ENCODE measurements around the gene NABP1. TPM values are rescaled to one million over a fixed set of nuclear protein-coding genes. Genes with fewer than 3 reads are reported as not detected.
A peak's percentile ranks its signal among the peaks of the same experiment; 100 is the strongest.

The NABP1 gene
- polyA plus RNA-seq, 1 donor (not counting 4 experiments of a cell fraction or from before 2014, with no cell fraction given) = 29.3 TPM

DNA sequence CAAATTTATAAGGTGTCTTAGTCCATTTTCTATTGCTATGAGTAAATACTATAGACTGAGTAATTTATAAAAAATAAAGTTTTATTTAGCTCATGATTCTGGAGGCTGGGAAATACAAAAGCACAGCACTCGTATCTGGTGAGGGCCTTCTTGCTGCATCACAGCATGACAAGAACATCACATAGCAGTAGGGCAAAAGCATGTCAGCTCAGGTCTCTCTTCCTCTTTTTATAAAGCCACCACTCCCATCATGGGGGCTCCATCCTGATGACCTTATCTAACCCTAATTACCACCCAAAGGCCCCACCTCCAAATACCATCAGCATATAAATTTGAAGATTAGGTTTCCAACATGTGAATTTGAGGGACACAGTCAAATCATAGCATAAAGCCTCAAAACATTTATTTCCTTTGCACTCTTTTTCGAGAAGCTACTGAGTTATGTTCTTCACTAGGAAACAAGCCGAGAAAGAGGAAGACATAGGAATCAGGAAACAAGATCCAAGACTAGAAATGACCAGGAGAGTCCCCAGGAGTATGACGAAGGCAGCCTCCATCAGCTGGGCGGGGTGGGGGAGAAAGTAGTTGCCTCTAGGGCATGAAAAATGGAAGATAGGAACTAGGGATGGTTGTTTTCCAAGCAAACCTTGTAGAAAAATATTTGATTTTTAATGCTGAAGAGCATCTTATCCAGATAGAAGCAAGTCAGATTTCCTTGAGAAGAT, 24.1 kb upstream of the NABP1 start:
- dilution Hi-C loops (cut with MboI; ENCODE audit: extremely low pct_ligation_motif_present, low sequenced_read_pairs) = no loop called here
- Histone ChIP-seq H3K4me2 (ENCODE audit: control insufficient read depth, extremely low read depth, insufficient read depth, low read depth, low read length) (no peak overlapping the region), H3K27me3 (ENCODE audit: control insufficient read depth, extremely low read depth, insufficient read depth, low read length) (no peaks in the 10 kb centered on the region), H2AFZ (ENCODE audit: control insufficient read depth, low read length) (no peak overlapping the region), H3K4me3 (ENCODE audit: control insufficient read depth in 2 of 3, extremely low read depth in 1 of 3, insufficient read depth in 2 of 3, low read depth in 1 of 3, low read length in 3 of 3) (no peak overlapping the region), H4K20me1 (ENCODE audit: control insufficient read depth, extremely low read depth, insufficient read depth, low read length) (no peaks in the 10 kb centered on the region), H3K9me3 (ENCODE audit: control insufficient read depth, low read depth, low read length) (no peaks in the 10 kb centered on the region), H3K27ac (ENCODE audit: control insufficient read depth, insufficient read depth, low read length) (no peak overlapping the region), H3K9ac (ENCODE audit: control insufficient read depth, extremely low read depth, insufficient read depth, low read length) (no peak overlapping the region), H3K9me1 (ENCODE audit: control insufficient read depth, extremely low read depth, insufficient read depth, low read length) (no peaks in the 10 kb centered on the region), H3K36me3 (ENCODE audit: control insufficient read depth in 2 of 2, extremely low read depth in 1 of 2, insufficient read depth in 2 of 2, low read length in 2 of 2) (no peaks in the 10 kb centered on the region), H3K4me1 (ENCODE audit: control insufficient read depth, extremely low read depth, insufficient read depth, low read length) (peaks cover 13% of the 10 kb centered on the region), H3K79me2 (ENCODE audit: control insufficient read depth, insufficient read depth, low read length) (no peaks in the 10 kb centered on the region)
- no peak for FAIRE-seq
- no peak for DNase-seq (ENCODE audit: low read depth, low spot score)
- TF ChIP-seq EZH2 (IDR thresholded peaks at IDR 0.05; ENCODE audit: low read length) = no peak
- no peak for TF ChIP-seq CTCF (optimal IDR thresholded peaks at IDR 0.05 in 1 of 3, IDR thresholded peaks at IDR 0.05 in 1 of 3, conservative IDR thresholded peaks at IDR 0.05 in 1 of 3; ENCODE audit: extremely low read depth in 1 of 3, insufficient read depth in 2 of 3, low read length in 3 of 3)

DNA sequence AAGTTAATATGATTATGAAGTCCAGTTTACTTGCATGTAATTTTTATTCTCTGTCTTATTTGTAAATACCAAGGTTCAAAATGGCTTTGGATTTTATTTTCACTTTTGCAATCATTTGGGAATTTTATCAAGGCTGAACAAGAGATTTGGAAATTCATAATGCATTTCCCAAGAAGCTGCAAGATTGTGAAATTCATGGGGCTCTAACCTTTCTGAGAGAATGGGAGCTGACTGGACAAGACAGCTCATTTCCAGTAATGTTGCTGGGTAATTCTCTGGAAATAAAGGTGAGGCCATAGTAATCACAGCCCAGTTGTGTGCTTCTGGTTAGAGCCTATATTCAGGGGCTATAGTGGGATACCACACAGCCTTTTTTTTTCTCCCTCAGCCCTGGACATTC, 21.5 kb upstream of the NABP1 start:
- peaks cover 13% of the 10 kb centered on the region for H3K4me1 ChIP-seq (ENCODE audit: control insufficient read depth, extremely low read depth, insufficient read depth, low read length)
- FAIRE-seq = peak; percentile 52
- no peak overlapping the region for H3K4me3 ChIP-seq (ENCODE audit: control insufficient read depth in 2 of 3, extremely low read depth in 1 of 3, insufficient read depth in 2 of 3, low read depth in 1 of 3, low read length in 3 of 3)
- no peaks in the 10 kb centered on the region for H3K9me1 ChIP-seq (ENCODE audit: control insufficient read depth, extremely low read depth, insufficient read depth, low read length)
- no peak overlapping the region for H3K4me2 ChIP-seq (ENCODE audit: control insufficient read depth, extremely low read depth, insufficient read depth, low read depth, low read length)
- dilution Hi-C loops (cut with MboI; ENCODE audit: extremely low pct_ligation_motif_present, low sequenced_read_pairs) = no loop called here
- no peak overlapping the region for H3K27ac ChIP-seq (ENCODE audit: control insufficient read depth, insufficient read depth, low read length)
- no peak for DNase-seq (ENCODE audit: low read depth, low spot score)
- H2AFZ ChIP-seq (ENCODE audit: control insufficient read depth, low read length) = no peak overlapping the region
- TF ChIP-seq CTCF (optimal IDR thresholded peaks at IDR 0.05 in 1 of 3, IDR thresholded peaks at IDR 0.05 in 1 of 3, conservative IDR thresholded peaks at IDR 0.05 in 1 of 3; ENCODE audit: extremely low read depth in 1 of 3, insufficient read depth in 2 of 3, low read length in 3 of 3) (no peak), EZH2 (IDR thresholded peaks at IDR 0.05; ENCODE audit: low read length) (no peak)
- no peaks in the 10 kb centered on the region for H3K27me3 ChIP-seq (ENCODE audit: control insufficient read depth, extremely low read depth, insufficient read depth, low read length)
- no peaks in the 10 kb centered on the region for H3K9me3 ChIP-seq (ENCODE audit: control insufficient read depth, low read depth, low read length)
- H3K79me2 ChIP-seq (ENCODE audit: control insufficient read depth, insufficient read depth, low read length) = no peaks in the 10 kb centered on the region
- no peak overlapping the region for H3K9ac ChIP-seq (ENCODE audit: control insufficient read depth, extremely low read depth, insufficient read depth, low read length)
- H3K36me3 ChIP-seq (ENCODE audit: control insufficient read depth in 2 of 2, extremely low read depth in 1 of 2, insufficient read depth in 2 of 2, low read length in 2 of 2) = no peaks in the 10 kb centered on the region
- no peaks in the 10 kb centered on the region for H4K20me1 ChIP-seq (ENCODE audit: control insufficient read depth, extremely low read depth, insufficient read depth, low read length)

Measured in keratinocyte (primary cell).